Naive B cell (primary cell): Measurements from ENCODE around the gene NELL2. TPM values are rescaled to one million over a fixed set of nuclear protein-coding genes. Genes with fewer than 3 reads are reported as not detected.
"Not testable (repeated sequence)": the region's sequence is repeated elsewhere in the genome, so short reads cannot be mapped to it uniquely, and the experiment has no call there.

Source experiments
- ATAC-seq, 2 donors: fragments of 150-1000 bp; cut with Tn5 transposase; 2 replicates each; pipeline ENCODE4 v1.10.0; 2021; ENCODE audit warnings: low read depth in 2 of 2, mild to moderate bottlenecking in 2 of 2, moderate library complexity in 2 of 2
- DNase-seq: peaks from one replicate; pipeline ENCODE4 v3.0.0; 2022
- H3K27ac Mint-ChIP-seq, 6 donors: one replicate each; pipeline ENCODE4 v1.8.0; 2020 to 2022; ENCODE audit warnings: mild to moderate bottlenecking in 6 of 6, mixed read lengths in 6 of 6, moderate library complexity in 5 of 6, inconsistent platforms in 2 of 6
- H3K27me3 Mint-ChIP-seq, 3 donors: one replicate each; pipeline ENCODE4 v1.8.0; 2021 to 2022; ENCODE audit warnings: mixed read lengths in 3 of 3, mild to moderate bottlenecking in 1 of 3
- H3K36me3 Mint-ChIP-seq, 2 donors: one replicate each; pipeline ENCODE4 v1.8.0; 2020 to 2022; ENCODE audit warnings: mixed read lengths in 2 of 2, inconsistent platforms in 1 of 2, mild to moderate bottlenecking in 1 of 2
- H3K4me1 Mint-ChIP-seq, 3 donors: one replicate each; pipeline ENCODE4 v1.8.0; 2020 to 2022; ENCODE audit warnings: mixed read lengths in 3 of 3, inconsistent platforms in 1 of 3, mild to moderate bottlenecking in 1 of 3, moderate library complexity in 1 of 3
- H3K4me3 Mint-ChIP-seq, 8 donors: one replicate each; pipeline ENCODE4 v1.8.0; 2020 to 2022; ENCODE audit warnings: mild to moderate bottlenecking in 8 of 8, mixed read lengths in 8 of 8, moderate library complexity in 8 of 8, inconsistent platforms in 2 of 8
- H3K9me3 Mint-ChIP-seq, 7 donors: one replicate each; pipeline ENCODE4 v1.8.0; 2020 to 2022; ENCODE audit warnings: mixed read lengths in 7 of 7, mild to moderate bottlenecking in 5 of 7, inconsistent platforms in 2 of 7, moderate library complexity in 1 of 7
- polyA plus RNA-seq, 6 donors: library from polyadenylated mRNA; unstranded; fragments of 300-500 nt; fragmentation: Illumina TruSeq; gene quantifications; one replicate each; pipeline ENCODE4 v1.2.3, GENCODE V29; 2021; ENCODE audit warnings: low read depth in 6 of 6

NELL2 gene
- polyA plus RNA-seq, 6 donors from 2014 or later, result 0.23 to 0.86 (median 0.43) TPM

DNA sequence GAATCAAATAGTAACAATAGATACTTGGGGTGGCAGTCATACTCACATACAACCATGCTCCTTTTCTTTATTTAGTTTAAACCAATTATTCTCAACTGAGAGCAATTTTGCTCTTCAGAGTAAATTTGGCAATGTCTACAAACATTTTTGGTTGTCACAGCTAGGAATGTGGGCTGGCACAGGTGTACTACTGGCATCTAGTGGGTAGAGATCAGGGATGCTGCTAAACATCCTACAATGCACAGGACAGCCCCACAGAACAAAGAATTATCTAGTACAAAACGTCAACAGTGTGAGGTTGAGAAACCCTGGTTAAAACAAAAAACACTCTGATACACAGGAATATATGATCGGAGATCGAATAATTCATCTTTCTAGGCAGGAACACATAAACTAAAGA, 186.5 kb downstream of the NELL2 start:
- Mint-ChIP-seq H3K27ac (no peak overlapping the region), H3K36me3 (no peaks in the 10 kb centered on the region), H3K27me3 (no peaks in the 10 kb centered on the region), H3K4me1 (no peaks in the 10 kb centered on the region), H3K4me3 (no peak overlapping the region), H3K9me3 (peaks cover 0 to 7% (median 6%) of the 10 kb centered on the region in 7 donors)
- DNase-seq (no peak), ATAC-seq (no peak)

DNA sequence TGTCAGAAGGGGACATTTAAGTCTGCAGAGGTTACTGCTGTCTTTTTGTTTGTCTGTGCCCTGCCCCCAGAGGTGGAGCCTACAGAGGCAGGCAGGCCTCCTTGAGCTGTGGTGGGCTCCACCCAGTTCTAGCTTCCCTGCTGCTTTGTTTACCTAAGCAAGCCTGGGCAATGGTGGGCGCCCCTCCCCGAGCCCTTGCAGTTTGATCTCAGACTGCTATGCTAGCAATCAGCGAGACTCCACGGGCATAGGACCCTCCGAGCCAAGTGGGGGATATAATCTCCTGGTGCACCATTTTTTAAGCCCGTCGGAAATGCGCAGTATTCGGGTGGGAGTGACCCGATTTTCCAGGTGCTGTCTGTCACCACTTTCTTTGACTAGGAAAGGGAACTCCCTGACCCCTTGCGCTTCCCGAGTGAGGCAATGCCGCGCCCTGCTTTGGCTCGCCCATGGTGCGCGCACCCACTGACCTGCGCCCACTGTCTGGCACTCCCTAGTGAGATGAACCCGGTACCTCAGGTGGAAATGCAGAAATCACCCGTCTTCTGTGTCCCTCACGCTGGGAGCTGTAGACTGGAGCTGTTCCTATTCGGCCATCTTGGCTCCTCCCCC, 189.2 kb downstream of the NELL2 start:
- H3K4me1 Mint-ChIP-seq, H3K4me3 Mint-ChIP-seq, DNase-seq, H3K36me3 Mint-ChIP-seq, ATAC-seq, H3K27ac Mint-ChIP-seq, H3K27me3 Mint-ChIP-seq: not testable (repeated sequence)
- peaks cover 0 to 15% (median 6%) of the 10 kb centered on the region in 7 donors for H3K9me3 Mint-ChIP-seq

DNA sequence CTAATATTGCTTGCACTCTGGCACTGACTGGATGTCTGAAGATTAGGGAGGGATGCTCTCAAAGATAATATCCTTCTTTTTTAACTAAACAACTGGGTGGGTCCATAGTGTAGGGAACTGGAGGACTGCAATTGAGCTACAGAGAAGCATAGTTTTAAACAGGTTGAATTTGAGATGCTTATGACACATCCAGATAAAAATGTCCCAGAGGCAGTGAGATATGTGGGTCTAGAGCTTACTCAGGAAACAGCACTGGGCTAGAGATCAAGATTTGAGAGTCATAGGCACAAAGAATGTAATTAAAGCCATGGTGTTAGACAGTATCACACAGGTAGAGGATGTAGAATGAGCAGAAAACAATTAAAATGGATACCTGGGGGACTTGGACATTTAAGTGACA, 198.4 kb downstream of the NELL2 start:
- no peak for ATAC-seq
- Mint-ChIP-seq H3K27ac (no peak overlapping the region), H3K4me1 (no peaks in the 10 kb centered on the region), H3K36me3 (no peaks in the 10 kb centered on the region), H3K9me3 (peaks cover 0 to 3% (median 0%) of the 10 kb centered on the region in 7 donors), H3K27me3 (no peaks in the 10 kb centered on the region), H3K4me3 (no peak overlapping the region)
- DNase-seq, result no peak

DNA sequence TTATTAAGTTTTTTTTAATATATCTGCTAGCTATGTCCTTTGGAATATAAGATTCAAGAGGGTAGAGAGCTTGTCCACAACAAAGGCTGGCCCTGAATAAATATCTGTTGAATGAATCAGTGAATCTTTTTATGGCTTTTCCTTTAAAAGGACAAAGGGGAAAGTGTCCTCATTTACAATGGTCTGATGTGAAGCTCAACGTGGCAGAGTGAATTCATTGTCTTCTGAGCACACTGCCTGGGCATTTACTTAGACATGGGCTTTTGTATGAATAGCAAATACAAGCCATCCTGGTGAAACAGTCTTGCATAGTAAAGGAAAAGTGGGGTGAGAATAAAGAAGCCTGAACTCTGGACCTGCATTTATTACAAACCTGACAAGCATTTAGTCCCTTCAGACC, 201.2 kb downstream of the NELL2 start:
- no peaks in the 10 kb centered on the region for H3K4me1 Mint-ChIP-seq
- peaks cover 0 to 6% (median 4%) of the 10 kb centered on the region in 7 donors for H3K9me3 Mint-ChIP-seq
- no peaks in the 10 kb centered on the region for H3K36me3 Mint-ChIP-seq
- no peak overlapping the region for H3K4me3 Mint-ChIP-seq
- H3K27ac Mint-ChIP-seq, result no peak overlapping the region
- no peaks in the 10 kb centered on the region for H3K27me3 Mint-ChIP-seq
- no peak for ATAC-seq
- DNase-seq, result no peak

DNA sequence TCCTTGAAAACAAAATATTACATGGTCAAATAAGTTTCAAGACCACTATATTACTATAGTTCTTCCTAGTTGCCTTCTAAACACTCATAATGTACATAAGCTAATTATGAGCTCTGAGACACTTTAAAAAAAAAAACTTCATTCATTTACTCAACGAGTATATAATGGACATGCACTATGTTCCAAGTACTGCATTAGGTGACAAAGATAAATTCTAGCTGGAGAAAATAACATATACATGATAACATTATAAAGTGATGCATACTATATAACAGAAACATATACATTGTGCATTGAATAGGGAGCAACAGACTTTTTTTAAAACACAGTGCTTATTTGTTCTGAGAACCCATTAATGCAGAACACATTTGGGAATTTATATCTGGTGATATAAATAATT, 202.3 kb downstream of the NELL2 start:
- no peaks in the 10 kb centered on the region for H3K27me3 Mint-ChIP-seq
- no peak for DNase-seq
- H3K36me3 Mint-ChIP-seq, result peaks cover 5 to 8% of the 10 kb centered on the region in 2 donors
- no peak overlapping the region for H3K27ac Mint-ChIP-seq
- H3K4me1 Mint-ChIP-seq, result no peaks in the 10 kb centered on the region
- no peak overlapping the region for H3K4me3 Mint-ChIP-seq
- H3K9me3 Mint-ChIP-seq, result peaks cover 4 to 15% (median 11%) of the 10 kb centered on the region in 7 donors
- no peak for ATAC-seq

DNA sequence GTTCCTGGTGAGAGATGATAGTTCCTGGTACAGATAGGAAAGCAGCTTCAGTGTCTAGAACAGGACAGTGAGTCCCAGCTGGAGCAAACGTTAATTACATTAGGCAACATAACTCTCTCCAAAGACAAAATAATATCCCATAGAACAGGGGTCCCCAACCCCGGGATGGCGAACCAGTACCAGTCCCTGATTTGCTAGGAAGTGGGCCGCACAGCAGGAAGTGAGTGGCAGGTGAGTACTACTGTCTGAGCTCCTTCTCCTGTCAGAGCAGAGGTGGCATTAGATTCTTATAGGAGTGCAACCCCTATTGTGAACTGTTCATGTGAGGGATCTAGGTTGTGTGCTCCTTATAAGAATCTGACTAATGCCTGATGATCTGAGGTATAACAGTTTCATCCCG, 204.1 kb downstream of the NELL2 start:
- ATAC-seq (no peak), DNase-seq (no peak)
- Mint-ChIP-seq H3K36me3 (peaks cover 5 to 10% of the 10 kb centered on the region in 2 donors), H3K4me3 (no peak overlapping the region), H3K4me1 (no peaks in the 10 kb centered on the region), H3K27ac (no peak overlapping the region), H3K27me3 (no peaks in the 10 kb centered on the region), H3K9me3 (peaks cover 4 to 18% (median 11%) of the 10 kb centered on the region in 7 donors)

DNA sequence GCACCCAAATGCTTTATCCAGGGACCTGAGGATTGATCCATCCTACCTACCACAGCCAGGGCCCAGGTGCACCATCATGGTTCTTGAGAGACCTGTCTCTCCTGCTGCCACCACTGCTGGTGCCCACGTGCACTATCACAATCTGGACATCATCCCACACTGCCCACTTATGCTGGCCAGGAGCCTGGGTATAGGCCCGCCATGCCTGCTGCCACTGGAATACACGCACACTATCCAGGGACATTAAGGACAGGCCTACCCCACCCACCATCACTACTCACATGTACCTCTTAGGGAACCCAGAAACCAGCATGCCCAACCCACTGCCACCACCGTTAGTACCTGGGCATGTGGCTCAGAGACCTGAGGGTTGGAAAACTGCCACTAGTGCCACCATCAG, 207.7 kb downstream of the NELL2 start:
- peaks cover 4 to 18% (median 11%) of the 10 kb centered on the region in 7 donors for H3K9me3 Mint-ChIP-seq
- H3K4me1 Mint-ChIP-seq, result no peaks in the 10 kb centered on the region
- ATAC-seq (no peak), DNase-seq (no peak)
- H3K4me3 Mint-ChIP-seq, result no peak overlapping the region
- peak overlapping the region in 1 of 6 donors; percentile 11 for H3K27ac Mint-ChIP-seq
- H3K27me3 Mint-ChIP-seq, result no peaks in the 10 kb centered on the region
- H3K36me3 Mint-ChIP-seq, result peaks cover 5 to 10% of the 10 kb centered on the region in 2 donors

DNA sequence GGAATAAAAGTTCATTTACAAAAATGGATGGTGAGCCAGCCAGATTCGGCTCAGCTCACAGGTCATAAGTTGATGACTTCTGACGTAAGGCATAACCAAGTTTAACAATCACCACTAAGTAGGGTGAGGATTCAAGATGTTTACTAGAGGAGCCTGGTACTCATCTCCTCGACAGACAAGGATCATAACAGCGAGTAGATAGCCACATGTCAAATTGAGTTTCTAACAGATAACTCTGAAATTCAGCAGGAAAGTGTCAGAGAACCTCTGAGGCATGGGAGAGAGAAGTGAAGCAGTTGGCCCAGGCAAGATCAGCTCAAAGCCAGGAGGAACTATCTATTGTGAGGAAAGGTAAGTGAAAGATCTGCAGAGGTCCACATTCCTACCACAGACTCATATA, 208.7 kb downstream of the NELL2 start:
- no peak for ATAC-seq
- Mint-ChIP-seq H3K9me3 (peaks cover 4 to 18% (median 11%) of the 10 kb centered on the region in 7 donors), H3K27ac (no peak overlapping the region), H3K36me3 (peaks cover 5 to 10% of the 10 kb centered on the region in 2 donors), H3K4me1 (no peaks in the 10 kb centered on the region), H3K27me3 (no peaks in the 10 kb centered on the region), H3K4me3 (no peak overlapping the region)
- DNase-seq, result no peak

DNA sequence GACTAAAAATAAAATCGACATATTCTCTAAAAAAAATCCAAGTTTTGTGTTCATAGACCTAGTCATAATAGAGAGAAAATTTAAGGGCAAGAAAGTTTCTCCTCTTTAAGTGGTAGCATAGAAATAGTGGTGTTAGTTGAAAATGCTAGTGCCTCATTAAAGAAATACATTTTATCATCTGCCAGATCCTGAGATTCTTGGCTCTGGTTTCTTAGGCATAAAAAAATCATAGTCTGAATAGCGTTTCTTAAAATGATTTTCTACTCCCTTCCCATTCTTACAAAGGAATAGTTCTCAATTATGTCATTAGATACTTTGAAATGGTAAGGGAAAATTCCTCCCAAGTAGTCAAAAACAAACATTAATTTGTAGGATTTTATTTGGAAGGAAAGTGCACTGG, 212.8 kb downstream of the NELL2 start:
- Mint-ChIP-seq H3K27me3 (no peaks in the 10 kb centered on the region), H3K9me3 (peaks cover 0 to 9% (median 2%) of the 10 kb centered on the region in 7 donors), H3K4me1 (no peaks in the 10 kb centered on the region), H3K27ac (no peak overlapping the region), H3K36me3 (no peaks in the 10 kb centered on the region), H3K4me3 (no peak overlapping the region)
- ATAC-seq (no peak), DNase-seq (no peak)

DNA sequence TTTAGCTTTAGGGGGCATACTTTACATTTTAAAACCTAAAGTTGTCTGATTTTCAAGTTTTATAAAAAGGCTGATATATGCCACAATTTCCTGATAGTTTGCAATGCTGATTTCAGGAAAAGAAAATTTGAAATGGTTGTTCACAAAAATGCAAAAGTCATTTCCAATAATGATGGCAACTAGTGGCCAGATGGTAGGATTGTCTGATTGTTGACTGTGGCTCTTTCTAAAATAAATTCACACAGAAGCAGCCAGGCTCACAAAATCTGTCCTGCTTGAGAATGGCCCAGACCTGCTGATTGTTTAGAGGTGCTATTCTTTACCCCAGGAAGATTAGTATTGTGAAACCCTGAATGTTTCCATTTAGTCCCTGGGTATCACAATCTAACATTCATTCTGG, 220.3 kb downstream of the NELL2 start:
- Mint-ChIP-seq H3K27ac (no peak overlapping the region), H3K36me3 (no peaks in the 10 kb centered on the region), H3K4me3 (no peak overlapping the region), H3K27me3 (no peaks in the 10 kb centered on the region), H3K9me3 (peaks cover 0 to 5% (median 0%) of the 10 kb centered on the region in 7 donors), H3K4me1 (no peaks in the 10 kb centered on the region)
- ATAC-seq (no peak), DNase-seq (no peak)

DNA sequence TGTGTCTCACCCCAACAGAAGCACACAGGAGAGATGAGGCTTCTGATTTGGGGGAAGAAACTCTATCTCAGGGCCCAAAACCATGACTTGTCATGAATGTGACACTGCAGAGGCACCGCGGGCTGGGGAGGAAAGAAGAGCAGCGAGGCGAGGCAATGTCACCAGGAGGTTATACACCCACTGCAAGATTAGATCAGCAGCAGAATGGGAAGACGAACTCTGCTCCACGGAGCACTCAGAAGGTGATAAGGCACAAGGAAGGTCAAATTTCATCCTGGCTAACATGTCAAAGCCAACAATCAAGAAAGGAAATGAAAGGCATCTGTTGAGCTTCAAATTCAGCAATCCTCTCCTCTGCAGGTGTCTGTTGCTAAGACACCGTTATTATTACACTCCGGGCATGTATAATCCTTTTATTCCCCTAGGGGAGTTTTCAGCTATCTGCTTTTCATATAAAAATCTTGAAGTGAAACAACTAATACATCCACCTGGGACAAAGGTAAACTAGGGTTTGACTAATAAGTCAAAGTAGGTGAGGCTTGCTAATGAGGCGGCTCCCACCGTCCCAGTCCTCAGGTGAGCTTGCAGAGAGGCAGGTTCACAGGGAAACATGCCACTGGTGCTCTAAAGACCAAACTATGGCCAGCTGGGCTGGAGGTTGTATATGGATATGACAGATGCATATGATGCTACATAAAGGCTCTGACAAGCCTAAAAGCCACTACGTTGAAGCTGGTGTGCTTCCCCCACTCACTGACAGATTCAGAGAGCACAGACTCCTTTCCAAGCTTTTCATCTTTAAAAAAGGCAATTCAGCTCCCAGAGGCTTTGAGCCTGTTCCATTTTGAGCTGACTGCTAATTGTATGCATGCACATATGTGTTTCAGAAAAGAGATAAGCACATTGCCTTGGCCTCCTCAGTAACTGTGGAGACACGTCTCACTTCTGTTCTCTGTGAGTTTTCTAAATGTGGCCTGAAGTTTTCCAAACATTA, 221.2 kb downstream of the NELL2 start:
- Mint-ChIP-seq H3K36me3 (no peaks in the 10 kb centered on the region), H3K27me3 (no peaks in the 10 kb centered on the region), H3K4me1 (no peaks in the 10 kb centered on the region), H3K4me3 (no peak overlapping the region), H3K9me3 (peaks cover 0 to 4% (median 0%) of the 10 kb centered on the region in 7 donors), H3K27ac (no peak overlapping the region)
- ATAC-seq (no peak), DNase-seq (no peak)

DNA sequence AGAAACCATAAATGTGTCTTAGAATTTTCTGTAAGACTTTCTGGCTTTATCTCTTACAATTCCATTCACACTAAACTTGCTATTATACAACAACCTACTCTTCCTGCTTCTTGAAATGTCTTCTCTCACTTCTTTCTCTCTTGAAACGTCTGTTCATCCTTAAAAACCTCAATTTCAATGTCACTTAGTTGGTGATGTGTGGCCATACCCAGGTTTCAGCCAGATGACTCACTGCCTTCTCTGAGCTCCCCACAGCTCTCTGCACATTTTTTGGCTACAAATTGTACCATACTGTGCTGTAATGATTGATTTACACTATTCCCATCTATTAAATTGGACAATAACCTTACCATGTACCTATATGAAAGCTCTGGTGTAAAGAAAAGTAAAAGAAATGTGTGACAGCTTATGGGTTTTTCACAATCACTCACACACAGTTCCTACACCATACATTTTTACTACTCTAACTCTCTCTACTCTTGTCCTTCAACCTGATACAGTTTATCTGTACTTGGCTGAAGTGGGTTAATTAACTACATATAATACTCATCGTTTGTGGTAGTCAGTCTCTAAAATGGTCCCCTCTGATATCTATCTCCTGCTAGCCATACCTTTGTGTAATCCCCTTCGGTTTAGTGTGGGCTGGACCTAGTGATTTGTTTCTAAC, 222.1 kb downstream of the NELL2 start:
- ATAC-seq (no peak), DNase-seq (no peak)
- H3K9me3 Mint-ChIP-seq, result peaks cover 0 to 4% (median 0%) of the 10 kb centered on the region in 7 donors
- H3K4me1 Mint-ChIP-seq, result no peaks in the 10 kb centered on the region
- H3K27ac Mint-ChIP-seq, result no peak overlapping the region
- no peaks in the 10 kb centered on the region for H3K36me3 Mint-ChIP-seq
- H3K27me3 Mint-ChIP-seq, result no peaks in the 10 kb centered on the region
- no peak overlapping the region for H3K4me3 Mint-ChIP-seq

DNA sequence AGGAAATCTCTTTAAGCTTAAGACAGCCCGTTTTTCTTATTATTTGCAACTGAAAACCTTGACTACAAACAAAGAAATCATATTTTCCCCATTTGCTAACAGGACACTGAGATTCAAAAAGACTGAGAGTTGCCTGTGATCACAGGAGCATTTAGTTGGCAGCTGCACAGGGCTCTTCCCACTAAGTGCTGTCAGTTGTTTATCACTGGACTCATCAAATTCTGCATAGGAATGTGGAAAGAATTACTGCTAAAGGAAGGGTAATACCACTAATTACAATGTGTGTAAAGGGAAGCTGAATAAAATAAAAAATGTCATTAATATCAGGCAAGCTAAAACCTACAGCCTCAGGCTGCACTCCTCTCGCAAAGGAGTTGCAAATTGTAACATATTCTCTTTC, 226.4 kb downstream of the NELL2 start:
- ATAC-seq (no peak), DNase-seq (no peak)
- H3K4me3 Mint-ChIP-seq, result no peak overlapping the region
- no peaks in the 10 kb centered on the region for H3K36me3 Mint-ChIP-seq
- no peaks in the 10 kb centered on the region for H3K4me1 Mint-ChIP-seq
- H3K27ac Mint-ChIP-seq, result no peak overlapping the region
- no peaks in the 10 kb centered on the region for H3K27me3 Mint-ChIP-seq
- H3K9me3 Mint-ChIP-seq, result peaks cover 0 to 4% (median 0%) of the 10 kb centered on the region in 7 donors
